Sciatic nerve (tissue), 2 donors: ENCODE measurements around the gene MOK. TPM values are rescaled to one million over a fixed set of nuclear protein-coding genes. Genes with fewer than 3 reads are reported as not detected.

Experiments used
- ATAC-seq: fragments of 200-7000 bp; cut with Tn5 transposase; one replicate; pipeline ENCODE4 v1.9.1; 2020; ENCODE audit warnings: mild to moderate bottlenecking, moderate library complexity
- DNase-seq: peaks from one replicate; pipeline ENCODE4 v3.0.0-alpha.2; 2020; ENCODE audit warnings: low spot score
- intact Hi-C: fragments of 100-400 bp; cut with DNase I; formaldehyde crosslinking; loops from one replicate; pipeline ENCODE4 v1.14.2; 2022
- total RNA-seq: library from RNA; stranded (reverse); fragmentation: NEBNext Ultra II Directional; extraction: Animal tissue kit (Norgen Biotek cat#: 25700); gene quantifications from one replicate; pipeline ENCODE4 v1.2.1, GENCODE V29; 2021
- donor health status: DM: no; HTN: no; CAD: no.
- donor health status: DM: no; HTN: no; CAD: no.

The MOK gene
- total RNA-seq, 1 donor from 2014 or later, result 24.4 TPM

DNA sequence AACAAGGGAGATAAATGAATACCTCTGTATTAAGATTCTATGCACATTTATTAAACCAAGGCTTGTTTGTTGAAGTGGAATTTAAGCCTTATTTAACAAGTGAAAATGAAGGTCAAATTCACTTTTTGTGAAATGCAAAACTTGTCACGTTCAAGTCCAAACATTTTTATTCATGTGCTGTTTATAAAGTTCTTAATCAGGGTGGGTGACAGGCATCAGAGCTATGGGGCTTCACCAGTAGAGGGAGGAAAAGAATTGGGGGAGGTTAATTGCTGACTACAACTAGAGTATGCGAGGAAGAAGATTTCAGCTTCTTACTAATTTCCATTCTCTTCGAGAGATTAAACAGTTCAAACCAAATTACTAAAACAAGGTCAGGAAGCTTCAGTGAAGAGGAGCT lies 9.7 kb downstream of the MOK start:
- DNase-seq (no peak), ATAC-seq (peak; percentile 55)
- intact Hi-C loops, result no loop called here

DNA sequence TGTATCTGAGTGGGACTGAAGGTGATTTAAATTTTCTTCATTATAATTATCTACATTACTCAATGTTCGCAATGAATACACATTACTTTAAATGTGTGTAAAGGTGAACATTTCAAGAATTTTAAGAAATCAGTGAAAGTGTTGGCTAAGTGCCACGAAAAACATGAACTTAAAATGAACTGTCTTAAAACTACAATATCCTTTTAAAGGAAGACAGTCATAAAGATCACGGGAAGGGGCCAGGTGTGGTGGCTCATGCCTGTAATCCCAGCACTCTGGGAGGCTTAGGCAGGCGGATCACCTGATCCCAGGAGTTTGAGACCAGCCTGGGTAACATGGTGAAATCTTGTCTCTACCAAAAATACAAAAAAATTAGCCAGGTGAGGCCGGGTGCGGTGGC lies 11.2 kb downstream of the MOK start:
- DNase-seq, result no peak
- peak; percentile 30 for ATAC-seq
- intact Hi-C loops, result no loop called here

- no peak for ATAC-seq
- intact Hi-C loops, result no loop called here
- no peak for DNase-seq
These were observed 12.5 kb downstream of the MOK start for GRCh38 chr14:102292441-102292840.

GRCh38 chr14:102288139-102288538 lies 16.8 kb downstream of the MOK start:
- no peak for DNase-seq
- ATAC-seq, result no peak
- intact Hi-C loops, result no loop called here

DNA sequence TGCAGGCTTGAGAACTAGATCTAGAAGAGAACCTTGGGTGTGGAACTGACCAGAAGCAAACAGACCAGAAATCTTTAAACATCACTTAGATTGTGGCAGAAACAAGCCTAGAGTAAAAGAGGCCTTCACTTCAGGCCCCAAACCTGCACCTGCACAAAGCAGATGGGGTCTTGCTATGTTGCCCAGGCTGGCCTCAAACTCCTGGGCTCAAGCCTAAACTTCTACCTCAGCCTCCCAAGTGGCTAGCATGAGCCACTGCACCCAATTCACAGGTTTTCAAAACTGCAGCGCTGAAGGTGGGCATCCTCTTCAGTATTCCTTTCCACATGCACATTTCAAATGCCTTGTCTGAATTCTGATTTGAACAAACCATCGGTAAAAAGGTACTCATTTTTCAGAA lies 19.9 kb downstream of the MOK start:
- intact Hi-C loops, result no loop called here
- DNase-seq (no peak), ATAC-seq (no peak)

DNA sequence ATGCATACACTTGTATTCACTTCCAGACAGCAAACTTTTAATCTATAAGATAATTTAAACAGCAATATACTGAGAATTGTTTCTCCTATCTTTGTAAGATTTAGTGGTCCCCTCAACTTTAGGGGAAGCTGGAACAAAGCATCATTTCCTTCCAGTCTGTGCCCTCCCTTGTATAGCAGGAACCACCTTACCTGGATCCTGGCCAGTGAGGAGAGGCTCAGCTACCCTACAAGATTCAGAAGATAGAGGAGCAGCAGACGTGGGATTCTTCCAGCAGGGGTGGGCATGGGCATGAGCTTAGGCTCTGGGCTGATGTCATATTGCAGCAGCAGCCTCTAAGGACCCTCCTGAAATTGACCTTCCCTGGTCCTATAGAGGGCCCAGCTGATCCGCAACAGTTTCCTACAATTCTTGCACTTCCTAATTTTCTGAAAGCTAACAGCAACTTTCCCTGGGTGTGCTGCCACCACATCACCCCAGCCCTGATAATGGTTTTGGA lies 21.3 kb downstream of the MOK start:
- DNase-seq (no peak), ATAC-seq (no peak)
- intact Hi-C loops, result no loop called here

GRCh38 chr14:102282751-102283465 lies 22.1 kb downstream of the MOK start:
- DNase-seq (no peak), ATAC-seq (no peak)
- intact Hi-C loops, result no loop called here

DNA sequence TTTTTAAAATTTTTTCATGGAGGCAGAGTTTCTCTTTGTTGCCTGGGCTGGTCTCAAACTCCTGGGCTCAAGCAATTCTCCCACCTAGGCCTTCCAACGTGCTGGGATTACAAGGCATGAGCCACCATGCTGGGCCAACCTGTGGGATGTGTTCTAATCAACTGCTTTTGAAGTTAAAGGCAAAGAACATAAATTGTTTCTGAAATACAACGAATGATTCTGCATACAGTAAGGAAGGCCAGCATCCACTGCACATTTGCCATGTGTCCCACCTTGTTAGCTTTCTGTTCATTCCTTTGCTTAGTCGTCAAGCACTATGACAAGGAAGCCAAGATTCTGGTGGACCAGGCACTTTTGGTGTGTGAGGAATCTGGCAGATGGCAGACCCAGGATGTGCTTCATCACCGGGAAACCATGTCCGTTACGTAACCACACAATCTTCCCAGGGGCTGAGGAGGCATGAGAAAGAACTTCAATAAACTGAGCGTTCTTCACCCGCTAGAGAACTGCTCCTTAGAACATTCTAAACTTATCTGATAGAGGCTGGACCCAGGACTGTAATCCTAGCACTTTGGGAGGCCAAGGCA lies 24.5 kb downstream of the MOK start:
- intact Hi-C loops, result no loop called here
- no peak for ATAC-seq
- no peak for DNase-seq

- ATAC-seq (no peak), DNase-seq (no peak)
- intact Hi-C loops, result no loop called here
These were observed 25.1 kb downstream of the MOK start for GRCh38 chr14:102279688-102280348.

GRCh38 chr14:102279282-102279681 lies 25.7 kb downstream of the MOK start:
- DNase-seq (no peak), ATAC-seq (no peak)
- intact Hi-C loops, result no loop called here

DNA sequence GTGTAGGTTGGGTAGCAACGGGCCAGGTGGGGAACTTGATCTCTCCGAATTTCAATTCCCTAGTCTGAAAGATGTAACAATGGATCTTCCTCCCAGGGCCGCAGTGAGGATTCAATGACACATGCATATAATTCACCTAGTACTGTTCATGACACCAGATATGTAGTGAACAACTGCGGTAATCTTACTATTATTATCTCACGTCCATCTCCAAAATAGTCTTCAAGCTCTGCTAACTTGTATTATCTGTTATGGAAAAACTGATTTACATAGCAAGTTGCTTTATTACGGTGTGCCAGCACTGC lies 26.4 kb downstream of the MOK start:
- DNase-seq (no peak), ATAC-seq (no peak)
- intact Hi-C loops, result no loop called here

DNA sequence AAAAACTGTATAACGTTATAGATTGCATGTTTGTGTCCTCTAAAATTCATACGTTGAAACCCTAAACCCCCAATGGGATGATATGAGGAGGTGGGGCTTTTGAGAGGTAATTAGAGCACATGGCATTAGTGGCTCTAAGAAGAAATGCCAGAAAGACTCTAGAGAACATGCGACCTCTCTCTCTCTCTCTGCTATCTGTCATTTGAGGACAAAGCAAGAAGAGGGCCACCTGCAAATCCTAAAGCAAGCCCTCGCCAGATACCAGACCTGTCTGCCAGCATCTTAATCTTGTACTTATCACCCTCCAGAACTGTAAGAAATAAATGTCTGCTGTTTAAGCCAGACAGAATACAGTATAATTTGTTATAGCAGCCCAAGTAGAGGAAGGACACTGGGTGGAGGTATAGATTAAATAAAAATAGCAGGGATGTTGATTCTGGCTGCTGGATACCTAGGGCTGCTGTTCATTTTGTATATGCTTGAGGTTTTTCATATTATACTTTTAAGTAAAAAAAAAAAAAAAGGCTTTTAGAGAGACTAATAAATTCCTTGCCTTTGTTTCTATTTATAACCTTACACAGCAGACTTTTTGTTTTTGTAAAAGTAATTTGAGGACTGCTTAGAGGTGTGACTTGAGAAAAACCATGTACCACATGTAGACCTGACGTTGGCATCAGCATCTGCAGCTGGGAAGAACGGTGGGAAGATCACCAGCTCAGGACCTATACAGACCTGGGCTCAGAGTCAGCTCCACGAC lies 26.9 kb downstream of the MOK start:
- intact Hi-C loops, result no loop called here
- DNase-seq, result no peak
- no peak for ATAC-seq

DNA sequence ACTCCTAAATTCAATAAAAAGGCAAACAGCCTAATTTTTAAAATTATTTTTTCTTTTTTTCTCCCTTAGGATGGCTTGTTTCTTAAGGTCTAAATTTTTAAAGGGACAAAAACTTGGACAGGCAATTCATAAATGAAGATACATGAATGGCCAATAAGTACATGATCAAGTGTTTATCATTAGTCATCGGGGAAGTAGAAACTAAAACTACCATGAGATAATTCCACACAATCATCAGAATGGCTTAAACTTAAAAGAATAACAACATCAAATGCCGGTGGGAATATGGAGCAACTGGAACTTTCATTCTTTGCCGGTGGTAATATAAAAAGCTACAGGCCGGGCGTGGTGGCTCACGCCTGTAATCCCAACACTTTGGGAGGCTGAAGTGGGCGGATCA lies 29.1 kb downstream of the MOK start:
- intact Hi-C loops, result loop anchor here (1.0 kb wide), 1 partner anchor 35 kb away; no protein-coding TSS in a partner anchor
- DNase-seq (no peak), ATAC-seq (no peak)

DNA sequence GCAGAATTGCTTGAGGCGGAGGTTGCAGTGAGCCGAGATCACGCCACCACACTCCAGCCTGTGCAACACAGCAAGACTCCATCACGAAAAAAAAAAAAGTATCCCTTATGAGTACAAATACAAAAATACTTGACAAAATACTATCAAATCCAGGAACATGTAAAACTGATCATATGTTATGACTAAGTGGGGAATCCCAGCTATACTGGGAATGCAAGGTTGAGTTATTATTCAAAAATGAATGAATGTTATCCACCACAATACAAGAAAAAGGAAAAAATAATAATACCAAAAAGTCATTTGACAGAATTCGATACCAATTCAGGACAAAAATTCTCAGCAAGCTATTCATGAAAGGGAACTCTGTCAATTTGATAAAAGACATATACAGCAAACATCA lies 32.6 kb downstream of the MOK start:
- intact Hi-C loops, result no loop called here
- no peak for DNase-seq
- no peak for ATAC-seq

- intact Hi-C loops, result no loop called here
- ATAC-seq, result peak; percentile 22
- no peak for DNase-seq
These were observed 40.2 kb downstream of the MOK start for GRCh38 chr14:102264775-102265174.

DNA sequence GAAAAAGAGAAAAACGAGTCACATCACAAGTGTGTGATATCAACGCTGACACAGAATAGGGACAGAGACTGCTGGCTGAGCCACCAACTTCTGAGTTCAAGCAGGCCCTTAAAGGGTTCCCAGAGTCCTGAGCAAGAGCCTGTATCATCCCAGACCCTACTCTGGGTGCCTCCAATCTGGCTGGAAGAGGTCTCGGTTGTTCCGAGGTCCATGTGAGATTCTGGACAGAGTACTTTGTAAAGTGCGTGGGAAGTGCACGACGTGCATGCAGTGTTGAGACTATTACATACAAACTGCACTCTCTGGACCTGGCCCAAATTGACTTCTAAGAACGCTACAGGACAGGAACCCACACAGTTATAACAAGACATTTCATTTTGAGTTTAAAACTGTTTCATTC lies 40.6 kb downstream of the MOK start:
- ATAC-seq, result peak; percentile 32

DNA sequence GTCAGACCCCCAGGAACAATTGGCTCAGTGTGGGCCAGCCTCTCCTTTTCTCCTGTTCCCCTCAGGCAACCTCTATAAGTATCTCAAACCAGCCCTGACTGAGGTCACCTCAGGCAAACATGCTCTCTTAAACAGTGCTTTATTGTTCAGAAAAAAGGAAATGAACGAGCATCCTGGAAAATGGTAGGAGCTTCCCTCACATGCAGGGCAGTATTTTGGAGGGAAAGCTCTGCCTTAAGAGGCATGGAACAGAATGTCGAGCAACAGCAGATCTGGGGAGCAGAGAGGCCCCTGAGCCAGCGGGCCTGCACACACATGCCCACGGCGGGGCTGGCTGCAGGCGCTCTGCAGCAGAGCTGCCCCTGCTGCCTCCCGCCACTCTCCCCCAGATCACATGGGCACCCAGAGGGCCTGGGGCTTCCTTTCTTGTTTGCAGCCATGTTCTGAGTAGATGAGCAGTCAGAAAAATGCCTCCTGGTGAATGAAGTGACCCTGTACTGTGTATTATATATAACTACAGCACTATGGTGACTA lies 42.0 kb downstream of the MOK start:
- intact Hi-C loops, result no loop called here
- DNase-seq (no peak), ATAC-seq (peak; percentile 34)

More for the DNA sequence above, 40.6 kb downstream of the MOK start:
- intact Hi-C loops, result no loop called here
- DNase-seq, result no peak

DNA sequence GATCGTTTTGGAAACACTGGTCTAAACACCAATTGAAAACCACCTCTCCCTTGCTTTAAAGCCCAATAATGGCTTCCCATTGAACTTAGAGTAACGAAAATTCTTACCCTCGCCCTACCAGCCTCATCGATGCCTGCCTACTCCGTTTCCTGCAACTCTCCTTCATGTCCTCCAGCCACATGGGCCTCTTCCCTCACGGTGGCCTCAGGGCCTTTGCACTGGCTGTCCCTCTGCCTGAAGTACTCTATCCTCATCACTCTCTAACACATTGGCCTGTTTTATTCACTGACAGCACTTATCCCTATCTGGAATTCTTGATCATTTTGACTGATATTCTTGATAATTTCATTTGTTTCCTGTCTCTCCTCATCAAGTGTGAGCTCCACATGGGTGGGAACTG lies 46.8 kb downstream of the MOK start:
- intact Hi-C loops, result no loop called here
- ATAC-seq (no peak), DNase-seq (no peak)

GRCh38 chr14:102256716-102257115 lies 48.2 kb downstream of the MOK start:
- ATAC-seq (no peak), DNase-seq (no peak)
- intact Hi-C loops, result no loop called here
